Measurements from ENCODE around the gene TCEAL1. TPM values are rescaled to one million over a fixed set of nuclear protein-coding genes. Genes with fewer than 3 reads are reported as not detected.

The TCEAL1 gene
- total RNA-seq, 1 donor from 2014 or later = 12.2 TPM

DNA sequence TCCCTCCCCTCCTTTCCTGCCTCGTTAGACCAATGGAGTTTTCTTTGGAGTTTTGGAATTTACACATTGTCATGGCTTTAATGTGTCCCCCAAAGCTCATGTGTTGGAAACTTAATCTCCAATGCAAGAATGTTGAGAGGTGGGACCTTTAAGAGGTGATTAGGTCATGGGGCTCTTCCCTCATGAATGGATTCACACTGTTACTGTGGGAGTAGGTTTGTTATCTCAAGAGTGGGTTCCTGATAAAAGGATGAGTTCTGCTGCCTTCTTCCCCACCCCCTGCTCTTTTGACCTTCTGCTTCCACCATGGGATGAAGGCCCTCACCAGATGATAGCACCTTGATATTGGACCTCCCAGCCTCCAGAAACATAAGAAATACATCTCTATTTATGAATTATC lies 41.0 kb downstream of the TCEAL1 start:
- no peak for DNase-seq (ENCODE audit: low read depth, low spot score)
- Mint-ChIP-seq H3K4me3 (no peak overlapping the region), H3K27me3 (ENCODE audit: low read depth) (peaks cover 6% of the 10 kb centered on the region), H3K36me3 (ENCODE audit: low read depth) (no peaks in the 10 kb centered on the region), H3K27ac (ENCODE audit: unreplicated experiment) (no peak overlapping the region), H3K9me3 (no peaks in the 10 kb centered on the region), H3K4me1 (no peaks in the 10 kb centered on the region)
- TF ChIP-seq, protein P1, sequence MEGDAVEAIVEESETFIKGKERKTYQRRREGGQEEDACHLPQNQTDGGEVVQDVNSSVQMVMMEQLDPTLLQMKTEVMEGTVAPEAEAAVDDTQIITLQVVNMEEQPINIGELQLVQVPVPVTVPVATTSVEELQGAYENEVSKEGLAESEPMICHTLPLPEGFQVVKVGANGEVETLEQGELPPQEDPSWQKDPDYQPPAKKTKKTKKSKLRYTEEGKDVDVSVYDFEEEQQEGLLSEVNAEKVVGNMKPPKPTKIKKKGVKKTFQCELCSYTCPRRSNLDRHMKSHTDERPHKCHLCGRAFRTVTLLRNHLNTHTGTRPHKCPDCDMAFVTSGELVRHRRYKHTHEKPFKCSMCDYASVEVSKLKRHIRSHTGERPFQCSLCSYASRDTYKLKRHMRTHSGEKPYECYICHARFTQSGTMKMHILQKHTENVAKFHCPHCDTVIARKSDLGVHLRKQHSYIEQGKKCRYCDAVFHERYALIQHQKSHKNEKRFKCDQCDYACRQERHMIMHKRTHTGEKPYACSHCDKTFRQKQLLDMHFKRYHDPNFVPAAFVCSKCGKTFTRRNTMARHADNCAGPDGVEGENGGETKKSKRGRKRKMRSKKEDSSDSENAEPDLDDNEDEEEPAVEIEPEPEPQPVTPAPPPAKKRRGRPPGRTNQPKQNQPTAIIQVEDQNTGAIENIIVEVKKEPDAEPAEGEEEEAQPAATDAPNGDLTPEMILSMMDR (conservative IDR thresholded peaks at IDR 0.05) = no peak

DNA sequence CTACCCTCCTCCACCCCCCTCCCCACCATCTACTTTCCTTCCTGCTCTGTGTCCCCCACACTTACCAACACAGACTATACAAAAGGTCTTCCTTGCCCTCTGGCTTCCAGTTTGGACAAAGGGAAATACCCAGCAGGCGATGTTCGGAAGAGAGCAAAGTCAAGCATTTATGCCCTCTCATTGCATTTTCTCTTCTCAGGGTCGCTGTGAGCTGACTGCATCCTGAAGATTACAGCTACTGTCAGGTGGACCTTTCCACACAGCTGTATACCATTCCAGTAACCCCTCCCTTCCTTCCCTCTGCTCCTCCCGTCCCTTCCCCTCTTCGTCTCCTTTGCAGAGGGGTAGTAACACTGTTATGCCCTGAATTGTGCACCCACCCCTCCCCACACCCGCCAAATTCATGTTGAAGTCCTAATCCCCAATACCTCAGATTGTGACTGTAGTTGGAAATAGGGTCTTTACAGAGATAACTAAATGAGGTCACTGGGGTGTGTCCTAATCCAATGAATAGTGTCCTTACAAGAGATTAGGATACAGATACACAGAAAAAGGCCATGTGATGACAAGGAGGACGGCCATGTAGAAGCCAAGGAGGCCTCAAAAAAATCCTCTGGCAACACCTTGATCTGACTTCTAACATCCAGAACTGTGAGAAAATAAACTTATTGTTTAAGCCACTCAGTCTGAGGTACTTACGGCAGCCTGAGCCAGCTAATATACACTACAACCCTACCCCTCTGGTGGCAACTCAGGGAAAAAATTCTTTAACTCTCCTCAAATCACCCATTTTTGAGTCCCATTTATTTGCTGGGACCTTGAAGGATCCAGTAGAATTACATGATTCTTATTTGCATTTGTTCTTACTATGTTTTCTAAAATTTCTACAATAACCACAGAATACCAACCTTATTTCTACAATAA lies 46.0 kb downstream of the TCEAL1 start:
- H3K36me3 Mint-ChIP-seq (ENCODE audit: low read depth) = peaks cover 2% of the 10 kb centered on the region
- peaks cover 11% of the 10 kb centered on the region for H3K27me3 Mint-ChIP-seq (ENCODE audit: low read depth)
- DNase-seq (ENCODE audit: low read depth, low spot score) = no peak
- TF ChIP-seq, protein P1 (conservative IDR thresholded peaks at IDR 0.05) = peak; percentile 25
- no peak overlapping the region for H3K27ac Mint-ChIP-seq (ENCODE audit: unreplicated experiment)
- H3K4me1 Mint-ChIP-seq = no peaks in the 10 kb centered on the region
- peak overlapping the region; percentile 7 for H3K4me3 Mint-ChIP-seq
- no peaks in the 10 kb centered on the region for H3K9me3 Mint-ChIP-seq

DNA sequence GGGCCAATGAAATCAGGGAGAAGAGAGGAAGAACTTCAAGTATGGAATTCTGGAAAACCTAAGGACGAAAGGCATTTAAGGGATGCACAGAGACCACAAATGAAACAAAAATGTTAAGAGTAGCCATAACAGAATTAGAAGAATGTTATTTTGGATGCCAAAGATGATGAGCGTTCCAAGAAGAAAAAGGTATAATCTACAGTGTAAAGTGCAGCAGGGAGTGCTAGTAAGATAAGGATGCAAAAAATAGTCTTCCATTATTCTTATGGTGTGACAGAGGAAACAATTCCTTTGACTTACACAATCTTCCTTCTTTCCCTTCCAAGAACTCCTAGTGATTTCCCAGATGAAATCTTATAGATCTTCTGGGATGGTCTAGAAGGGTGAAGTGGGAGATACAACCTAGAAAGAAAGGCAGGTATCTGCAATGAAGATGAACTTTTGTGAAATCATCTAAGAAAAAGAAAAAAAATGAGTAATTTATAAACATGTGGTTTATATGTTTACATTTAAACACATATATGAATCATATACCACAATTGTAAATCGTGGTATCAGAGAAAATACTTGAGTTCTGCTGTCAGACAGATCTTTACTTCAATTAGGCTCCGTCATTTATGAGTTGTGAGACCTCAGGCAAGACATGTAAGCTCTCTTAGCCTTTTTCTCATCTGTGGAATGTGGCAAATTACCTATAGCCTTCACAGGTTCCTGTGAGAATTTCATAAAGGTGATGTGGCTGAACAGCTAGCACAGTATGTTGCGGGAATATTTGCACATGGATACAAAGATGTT lies 49.6 kb downstream of the TCEAL1 start:
- Mint-ChIP-seq H3K27ac (ENCODE audit: unreplicated experiment) (no peak overlapping the region), H3K27me3 (ENCODE audit: low read depth) (peaks cover 11% of the 10 kb centered on the region)

More for the DNA sequence above, 49.6 kb downstream of the TCEAL1 start:
- Mint-ChIP-seq H3K9me3 (no peaks in the 10 kb centered on the region), H3K4me1 (no peaks in the 10 kb centered on the region), H3K4me3 (no peak overlapping the region), H3K36me3 (ENCODE audit: low read depth) (peaks cover 2% of the 10 kb centered on the region)
- TF ChIP-seq, protein P1 (conservative IDR thresholded peaks at IDR 0.05) = no peak
- no peak for DNase-seq (ENCODE audit: low read depth, low spot score)

Other genes with a start within 250 kb of the TCEAL1 start
- gene RAB40A, start 109.5 kb upstream of the TCEAL1 start, total RNA-seq = 0.34 and 0.70 TPM in 2 replicates
- gene TCEAL4, start 43.5 kb upstream of the TCEAL1 start, total RNA-seq = 46.5 and 51.7 TPM in 2 replicates
- gene TCEAL3, start 21.0 kb upstream of the TCEAL1 start, total RNA-seq = 10.0 and 11.1 TPM in 2 replicates
- gene MORF4L2, start 57.7 kb downstream of the TCEAL1 start, total RNA-seq = 412 TPM in 2 replicates
- 2.0 TPM in 1 of 2 replicates, not detected in the other for gene TMEM31, start 81.9 kb downstream of the TCEAL1 start, total RNA-seq
- 265 and 288 TPM in 2 replicates for gene PLP1, start 147.9 kb downstream of the TCEAL1 start, total RNA-seq
- 3.4 and 3.7 TPM in 2 replicates for gene RAB9B, start 203.3 kb downstream of the TCEAL1 start, total RNA-seq

Data from neural crest cell (in vitro differentiated cells).